ENCODE data around the gene IL18.
A peak's percentile ranks its signal among the peaks of the same experiment; 100 is the strongest.

IL18 gene

DNA sequence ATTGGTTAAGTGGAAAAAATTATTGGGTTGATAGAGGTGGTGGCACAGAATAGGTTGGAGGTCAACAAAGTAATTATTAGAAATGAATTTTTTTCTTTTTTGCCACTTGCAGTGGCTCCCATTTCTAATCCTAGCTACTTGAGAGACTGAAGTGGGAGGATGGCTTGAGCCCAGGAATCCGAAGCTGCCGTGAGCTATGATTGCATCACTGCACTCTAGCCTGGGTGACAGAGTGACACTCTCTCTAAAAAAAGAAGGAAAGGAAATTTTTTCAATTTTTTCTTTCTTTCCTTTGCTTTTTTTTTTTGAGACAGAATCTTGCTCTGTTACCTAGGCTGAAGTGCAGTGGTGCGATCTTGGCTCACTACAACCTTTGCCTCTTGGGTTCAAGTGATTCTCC, 9.3 kb upstream of the IL18 start:
- Histone ChIP-seq H3K36me3 (ENCODE audit: control insufficient read depth in 1 of 2, insufficient read depth in 2 of 2, low read length in 2 of 2) (no peaks in the 10 kb centered on the region), H3K4me2 (ENCODE audit: low read length) (no peak overlapping the region), H3K18ac (ENCODE audit: low read length) (no peak overlapping the region), H3K4me3 (ENCODE audit: low read depth, low read length) (no peak overlapping the region), H4K12ac (ENCODE audit: low read depth, low read length) (no peak overlapping the region), H2BK12ac (ENCODE audit: low read length) (no peak overlapping the region), H3K9ac (ENCODE audit: low read length) (no peak overlapping the region), H2BK5ac (ENCODE audit: low read depth, low read length, poor library complexity) (no peak overlapping the region), H3K79me1 (ENCODE audit: low read length) (no peaks in the 10 kb centered on the region), H3K27me3 (ENCODE audit: insufficient read depth, low read length) (no peaks in the 10 kb centered on the region), H3K4ac (ENCODE audit: low read depth, low read length) (no peak overlapping the region), H3K27ac (ENCODE audit: low read depth, low read length) (no peak overlapping the region), H2AK5ac (ENCODE audit: low read length) (no peak overlapping the region), H4K8ac (ENCODE audit: low read depth, low read length) (no peak overlapping the region), H2BK120ac (ENCODE audit: insufficient read depth, low read length, poor library complexity) (no peak overlapping the region), H3K79me2 (ENCODE audit: control insufficient read depth, insufficient read depth, low read length, poor library complexity) (no peaks in the 10 kb centered on the region), H2AFZ (ENCODE audit: insufficient read depth, low read length, poor library complexity) (no peak overlapping the region), H3K4me1 (ENCODE audit: control insufficient read depth in 1 of 2, insufficient read depth in 2 of 2, low read length in 2 of 2) (peaks cover 0 to 4% of the 10 kb centered on the region in 2 experiments), H3K9me3 (ENCODE audit: insufficient read depth, low read depth, low read length) (no peaks in the 10 kb centered on the region), H3K14ac (ENCODE audit: low read length) (no peak overlapping the region), H3K23ac (ENCODE audit: low read length) (no peak overlapping the region), H4K91ac (ENCODE audit: low read depth, low read length) (no peak overlapping the region)
- DNase-seq = peak in 1 of 2 donors; percentile 42
- WGBS (ENCODE audit: extremely low coverage, insufficient coverage, insufficient read length) = no CpG with 5 or more reads among the region's 3 CpGs

DNA sequence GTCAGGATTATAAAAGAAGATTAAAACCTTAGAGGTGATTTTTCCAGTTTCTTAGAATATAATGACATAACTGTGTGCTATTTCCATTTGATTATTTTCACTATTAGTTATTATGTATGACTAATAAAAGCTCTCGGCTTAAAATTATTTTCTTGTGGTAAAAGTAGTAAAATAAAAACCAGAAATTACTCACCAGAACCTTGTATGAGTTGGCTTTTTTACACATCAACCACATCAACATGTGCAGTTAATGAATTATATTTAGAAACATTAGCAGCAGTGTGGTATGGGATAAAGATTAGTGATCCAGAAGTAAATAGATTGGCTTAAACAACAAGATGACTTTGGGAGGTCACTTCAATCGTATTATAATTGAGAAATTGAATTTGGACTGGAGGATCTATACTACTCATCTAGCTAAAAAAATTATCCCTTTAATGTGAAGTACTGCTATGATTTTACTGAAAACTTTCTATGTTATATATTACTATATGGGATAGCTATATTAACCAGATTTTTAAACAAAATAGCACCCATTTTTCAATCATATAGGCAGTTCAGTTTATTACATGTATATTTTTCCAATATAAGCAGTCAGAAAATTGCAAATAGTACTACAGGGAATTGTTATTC, 8.6 kb upstream of the IL18 start:
- H3K27ac ChIP-seq (ENCODE audit: low read depth, low read length) = no peak overlapping the region
- no peaks in the 10 kb centered on the region for H3K79me2 ChIP-seq (ENCODE audit: control insufficient read depth, insufficient read depth, low read length, poor library complexity)
- no peak overlapping the region for H2BK12ac ChIP-seq (ENCODE audit: low read length)
- H4K12ac ChIP-seq (ENCODE audit: low read depth, low read length) = no peak overlapping the region
- H3K23ac ChIP-seq (ENCODE audit: low read length) = no peak overlapping the region
- no peak overlapping the region for H3K9ac ChIP-seq (ENCODE audit: low read length)
- no peaks in the 10 kb centered on the region for H3K9me3 ChIP-seq (ENCODE audit: insufficient read depth, low read depth, low read length)
- H3K79me1 ChIP-seq (ENCODE audit: low read length) = no peaks in the 10 kb centered on the region
- H4K91ac ChIP-seq (ENCODE audit: low read depth, low read length) = no peak overlapping the region
- no peak for DNase-seq
- H3K4me2 ChIP-seq (ENCODE audit: low read length) = no peak overlapping the region
- H3K36me3 ChIP-seq (ENCODE audit: control insufficient read depth in 1 of 2, insufficient read depth in 2 of 2, low read length in 2 of 2) = no peaks in the 10 kb centered on the region
- H2AFZ ChIP-seq (ENCODE audit: insufficient read depth, low read length, poor library complexity) = no peak overlapping the region
- no peak overlapping the region for H3K14ac ChIP-seq (ENCODE audit: low read length)
- no peak overlapping the region for H3K18ac ChIP-seq (ENCODE audit: low read length)
- no CpG with 5 or more reads among the region's 2 CpGs for WGBS (ENCODE audit: extremely low coverage, insufficient coverage, insufficient read length)
- no peak overlapping the region for H4K8ac ChIP-seq (ENCODE audit: low read depth, low read length)
- H3K27me3 ChIP-seq (ENCODE audit: insufficient read depth, low read length) = no peaks in the 10 kb centered on the region
- H3K4me1 ChIP-seq (ENCODE audit: control insufficient read depth in 1 of 2, insufficient read depth in 2 of 2, low read length in 2 of 2) = peaks cover 0 to 4% of the 10 kb centered on the region in 2 experiments
- H3K4ac ChIP-seq (ENCODE audit: low read depth, low read length) = no peak overlapping the region
- H2BK120ac ChIP-seq (ENCODE audit: insufficient read depth, low read length, poor library complexity) = no peak overlapping the region
- H3K4me3 ChIP-seq (ENCODE audit: low read depth, low read length) = no peak overlapping the region
- H2BK5ac ChIP-seq (ENCODE audit: low read depth, low read length, poor library complexity) = no peak overlapping the region
- H2AK5ac ChIP-seq (ENCODE audit: low read length) = no peak overlapping the region

DNA sequence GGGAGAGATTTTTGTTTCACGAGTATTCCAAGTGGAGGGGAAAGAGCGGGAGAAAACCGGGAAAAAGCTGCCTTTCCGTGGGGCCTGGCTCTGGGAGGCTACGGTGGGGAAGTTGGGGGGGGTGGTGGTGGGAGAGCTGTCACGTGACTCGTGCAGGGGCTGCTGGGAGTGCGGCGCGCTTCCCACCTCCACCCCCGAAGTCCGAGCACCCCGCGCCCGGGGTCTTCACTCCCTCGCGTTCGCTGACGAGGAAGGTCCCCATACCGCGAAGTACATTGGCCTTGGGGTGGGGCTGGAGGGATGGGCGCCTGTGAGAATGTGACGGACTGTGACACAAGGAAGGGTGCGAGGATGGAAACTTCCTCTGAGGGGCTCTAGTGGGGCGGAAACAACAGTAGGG, 3.3 kb upstream of the IL18 start, which contains the start of gene TEX12:
TEX12 (plus strand) TSS at position 228 of the 400 bp plus-strand sequence. CDS start 1,897 bp downstream, outside the sequence.
- no peak within 1 kb of the TSS for H4K8ac ChIP-seq (ENCODE audit: low read depth, low read length)
- H3K79me2 ChIP-seq (ENCODE audit: control insufficient read depth, insufficient read depth, low read length, poor library complexity) = no peaks in the 10 kb centered on the region
- H3K14ac ChIP-seq (ENCODE audit: low read length) = no peak within 1 kb of the TSS
- no peak within 1 kb of the TSS for H3K4ac ChIP-seq (ENCODE audit: low read depth, low read length)
- H3K18ac ChIP-seq (ENCODE audit: low read length) = no peak within 1 kb of the TSS
- no peaks in the 10 kb centered on the region for H3K36me3 ChIP-seq (ENCODE audit: control insufficient read depth in 1 of 2, insufficient read depth in 2 of 2, low read length in 2 of 2)
- no peak within 1 kb of the TSS for H2AK5ac ChIP-seq (ENCODE audit: low read length)
- no peak within 1 kb of the TSS for H3K27ac ChIP-seq (ENCODE audit: low read depth, low read length)
- H3K9me3 ChIP-seq (ENCODE audit: insufficient read depth, low read depth, low read length) = no peaks in the 10 kb centered on the region
- no peak within 1 kb of the TSS for H4K12ac ChIP-seq (ENCODE audit: low read depth, low read length)
- H3K4me3 ChIP-seq (ENCODE audit: low read depth, low read length) = no peak within 1 kb of the TSS
- H3K79me1 ChIP-seq (ENCODE audit: low read length) = no peaks in the 10 kb centered on the region
- WGBS (ENCODE audit: extremely low coverage, insufficient coverage, insufficient read length) = no CpG with 5 or more reads among the region's 25 CpGs
- H4K91ac ChIP-seq (ENCODE audit: low read depth, low read length) = no peak within 1 kb of the TSS
- H2BK120ac ChIP-seq (ENCODE audit: insufficient read depth, low read length, poor library complexity) = no peak within 1 kb of the TSS
- no peak within 1 kb of the TSS for H3K23ac ChIP-seq (ENCODE audit: low read length)
- H3K4me1 ChIP-seq (ENCODE audit: control insufficient read depth in 1 of 2, insufficient read depth in 2 of 2, low read length in 2 of 2) = no peaks in the 10 kb centered on the region
- no peak within 1 kb of the TSS for H2BK5ac ChIP-seq (ENCODE audit: low read depth, low read length, poor library complexity)
- DNase-seq = no peak
- no peak within 1 kb of the TSS for H3K9ac ChIP-seq (ENCODE audit: low read length)
- no peak within 1 kb of the TSS for H2AFZ ChIP-seq (ENCODE audit: insufficient read depth, low read length, poor library complexity)
- H3K4me2 ChIP-seq (ENCODE audit: low read length) = no peak within 1 kb of the TSS
- H3K27me3 ChIP-seq (ENCODE audit: insufficient read depth, low read length) = no peaks in the 10 kb centered on the region
- no peak within 1 kb of the TSS for H2BK12ac ChIP-seq (ENCODE audit: low read length)

DNA sequence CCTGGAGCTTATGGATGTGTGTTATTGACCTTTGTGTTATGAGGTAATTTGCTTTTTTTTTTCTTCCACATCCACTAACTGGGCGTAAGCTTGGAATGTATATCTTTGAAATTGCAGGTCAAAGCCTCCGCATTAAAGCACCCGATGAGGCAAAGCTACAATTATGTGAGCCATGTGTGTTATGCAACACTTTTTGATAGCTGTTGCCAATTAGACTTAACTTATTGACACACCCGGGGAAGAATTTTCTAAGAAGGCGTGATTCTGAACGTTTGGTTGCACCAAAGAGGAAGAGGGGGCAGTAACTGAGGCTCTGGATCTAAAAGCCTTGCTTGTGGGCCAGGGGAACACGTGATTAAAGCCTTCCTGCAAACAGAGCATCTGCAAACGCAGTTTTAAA, 2.7 kb upstream of the IL18 start:
- no peak overlapping the region for H4K91ac ChIP-seq (ENCODE audit: low read depth, low read length)
- no peak overlapping the region for H3K4ac ChIP-seq (ENCODE audit: low read depth, low read length)
- no peak overlapping the region for H3K4me2 ChIP-seq (ENCODE audit: low read length)
- no peak overlapping the region for H3K18ac ChIP-seq (ENCODE audit: low read length)
- no peak overlapping the region for H2AK5ac ChIP-seq (ENCODE audit: low read length)
- no CpG with 5 or more reads among the region's 8 CpGs for WGBS (ENCODE audit: extremely low coverage, insufficient coverage, insufficient read length)
- no peak overlapping the region for H3K23ac ChIP-seq (ENCODE audit: low read length)
- no peaks in the 10 kb centered on the region for H3K4me1 ChIP-seq (ENCODE audit: control insufficient read depth in 1 of 2, insufficient read depth in 2 of 2, low read length in 2 of 2)
- no peak overlapping the region for H4K8ac ChIP-seq (ENCODE audit: low read depth, low read length)
- H3K4me3 ChIP-seq (ENCODE audit: low read depth, low read length) = no peak overlapping the region
- H2BK5ac ChIP-seq (ENCODE audit: low read depth, low read length, poor library complexity) = no peak overlapping the region
- no peaks in the 10 kb centered on the region for H3K9me3 ChIP-seq (ENCODE audit: insufficient read depth, low read depth, low read length)
- no peaks in the 10 kb centered on the region for H3K79me1 ChIP-seq (ENCODE audit: low read length)
- H3K27me3 ChIP-seq (ENCODE audit: insufficient read depth, low read length) = no peaks in the 10 kb centered on the region
- H4K12ac ChIP-seq (ENCODE audit: low read depth, low read length) = no peak overlapping the region
- H3K9ac ChIP-seq (ENCODE audit: low read length) = no peak overlapping the region
- H2AFZ ChIP-seq (ENCODE audit: insufficient read depth, low read length, poor library complexity) = no peak overlapping the region
- no peak overlapping the region for H2BK120ac ChIP-seq (ENCODE audit: insufficient read depth, low read length, poor library complexity)
- no peaks in the 10 kb centered on the region for H3K79me2 ChIP-seq (ENCODE audit: control insufficient read depth, insufficient read depth, low read length, poor library complexity)
- H3K27ac ChIP-seq (ENCODE audit: low read depth, low read length) = no peak overlapping the region
- no peak for DNase-seq
- no peaks in the 10 kb centered on the region for H3K36me3 ChIP-seq (ENCODE audit: control insufficient read depth in 1 of 2, insufficient read depth in 2 of 2, low read length in 2 of 2)
- no peak overlapping the region for H2BK12ac ChIP-seq (ENCODE audit: low read length)
- H3K14ac ChIP-seq (ENCODE audit: low read length) = no peak overlapping the region
